A549 treated with AZD2906 at 1 μM for 4 hours (cell line): ENCODE data around the gene BTC. TPM values are rescaled to one million over a fixed set of nuclear protein-coding genes. Genes with fewer than 3 reads are reported as not detected.

Source experiments
- total RNA-seq: library from RNA; stranded (reverse); fragments of 200-300 nt; extraction: Qiagen RNA extraction; gene quantifications from 5 replicates; pipeline ENCODE4 v1.2.3, GENCODE V29; 2022

BTC gene
- total RNA-seq: 0.89 to 1.8 TPM (median 1.3 TPM) in 5 replicates

GRCh38 chr4:74794382-74795010 is at the start of gene BTC:
BTC (minus strand) TSS chr4:74794523; CDS start chr4:74794325, 198 bp downstream.

Other genes starting within 250 kb of the BTC start
- 0.50 to 0.57 TPM (median 0.51 TPM) in 5 replicates for gene PARM1, start 138.6 kb upstream of the BTC start, total RNA-seq